Thyroid gland (tissue), 4 donors: ENCODE data around the gene CKMT2.

Experiments
- CTCF ChIP-seq, 6 experiments: fragments of 200-600 bp in 3 of 6; fragments of 450-650 bp in 3 of 6; sonication (generic) in 3 of 6; IDR thresholded peaks; one replicate each; pipeline ENCODE4 v1.5.1; 2016 to 2019; ENCODE audit warnings: antibody characterized with exemption in 6 of 6, mild to moderate bottlenecking in 2 of 6, inconsistent platforms in 1 of 6, moderate library complexity in 1 of 6
- POLR2A ChIP-seq, 2 donors: fragments of 450-650 bp; IDR thresholded peaks; one replicate each; pipeline ENCODE4 v1.6.1; 2017; ENCODE audit warnings: antibody characterized with exemption in 2 of 2, mild to moderate bottlenecking in 2 of 2, moderate library complexity in 1 of 2

GRCh38 chr5:81241001-81241400, 7.9 kb downstream of the CKMT2 start:
- TF ChIP-seq CTCF (IDR thresholded peaks at IDR 0.05) (no peak), POLR2A (IDR thresholded peaks at IDR 0.05) (no peak)
